GM12878 (cell line): ENCODE measurements around the gene TNFSF11. TPM values are rescaled to one million over a fixed set of nuclear protein-coding genes. Genes with fewer than 3 reads are reported as not detected.

Experiments
- ATAC-seq: fragments of 200-7000 bp; cut with Tn5 transposase; 3 replicates; pipeline ENCODE4 v1.9.1; 2020; ENCODE audit warnings: mild to moderate bottlenecking, moderate library complexity
- BruUV-seq: library from RNA; stranded (reverse); fragments of 400-500 nt; replicated peaks from 2 replicates; lab custom pipeline; 2021; lab: Mats Ljungman, UMichigan
- CTCF ChIA-PET: fragments of 300-600 bp; sonication (Branson Sonifier 250); formaldehyde crosslinking; extraction: SDS; loops from one replicate; lab custom pipeline; 2021; ENCODE audit warnings: inconsistent platforms; lab: Yijun Ruan, JAX
- POLR2A ChIA-PET: fragments of 350-600 bp; formaldehyde crosslinking; extraction: SDS; loops from one replicate; lab custom pipeline; 2021; ENCODE audit warnings: inconsistent platforms; lab: Charles Lee
- RAD21 ChIA-PET: fragments of 300-600 bp; sonication (Branson Sonifier 250); formaldehyde crosslinking; loops from one replicate; lab custom pipeline; 2023; ENCODE audit warnings: antibody characterized with exemption; ENCODE audit not compliant: unreplicated experiment; lab: Charles Lee
- SMC1A ChIA-PET: fragments of 300-600 bp; sonication (Branson Sonifier 250); formaldehyde crosslinking; loops from one replicate; lab custom pipeline; 2023; ENCODE audit not compliant: unreplicated experiment, uncharacterized antibody; lab: Charles Lee
- DNase-seq: peaks from one replicate; pipeline ENCODE4 v3.0.0-alpha.2; 2011; ENCODE audit warnings: low read depth, low spot score
- FAIRE-seq: peaks from 3 replicates; lab custom pipeline; 2011; peaks lifted over from hg19 to GRCh38; lab: Jason Lieb, UNC
- H2AFZ ChIP-seq: 2 replicates; pipeline ENCODE4 v1.6.0; 2011; ENCODE audit warnings: low read depth, low read length, control low read depth; ENCODE audit not compliant: control insufficient read depth
- H3K27ac ChIP-seq: 2 replicates; pipeline ENCODE4 v1.5.1; 2011; ENCODE audit warnings: control low read depth; ENCODE audit not compliant: control insufficient read depth, insufficient read depth
- H3K27me3 ChIP-seq, 2 experiments: replicated peaks in 1 of 2; 2 replicates each; pipeline versions ENCODE4 v1.6.0 to v1.6.1; 2011; ENCODE audit warnings: low read length in 1 of 2; ENCODE audit not compliant: control insufficient read depth in 2 of 2, insufficient read depth in 2 of 2
- H3K36me3 ChIP-seq, 2 experiments: 2 replicates each; pipeline ENCODE4 v1.5.1; 2011; ENCODE audit warnings: low read length in 1 of 2; ENCODE audit not compliant: control insufficient read depth in 2 of 2, insufficient read depth in 2 of 2
- H3K4me1 ChIP-seq: 2 replicates; pipeline ENCODE4 v1.6.1; 2011; ENCODE audit warnings: mild to moderate bottlenecking, low read length, moderate library complexity, mixed read lengths; ENCODE audit not compliant: control insufficient read depth, insufficient read depth
- H3K4me2 ChIP-seq: 2 replicates; pipeline ENCODE4 v1.6.0; 2011; ENCODE audit warnings: control low read depth; ENCODE audit not compliant: control insufficient read depth, insufficient read depth
- H3K4me3 ChIP-seq: fragments of 200-600 bp; sonication (generic); 2 replicates; pipeline ENCODE4 v1.5.1; 2016
- H3K79me2 ChIP-seq: 2 replicates; pipeline ENCODE4 v1.6.0; 2011; ENCODE audit warnings: low read length; ENCODE audit not compliant: control insufficient read depth, insufficient read depth
- H3K9ac ChIP-seq: 2 replicates; pipeline ENCODE4 v1.8.0; 2011; ENCODE audit warnings: low read length, control low read depth, mixed read lengths; ENCODE audit not compliant: control insufficient read depth, insufficient read depth
- H3K9me3 ChIP-seq: replicated peaks from 3 replicates; pipeline ENCODE4 v1.5.1; 2011; ENCODE audit warnings: mild to moderate bottlenecking, low read length; ENCODE audit not compliant: control insufficient read depth, insufficient read depth
- H4K20me1 ChIP-seq: 2 replicates; pipeline ENCODE4 v1.6.0; 2011; ENCODE audit not compliant: control insufficient read depth, insufficient read depth
- ATF3 ChIP-seq: IDR thresholded peaks from 2 replicates; pipeline ENCODE4 v1.6.1; 2011; ENCODE audit warnings: low read depth, mild to moderate bottlenecking, low read length, moderate library complexity, borderline replicate concordance; ENCODE audit errors: extremely low read depth
- BCL11A ChIP-seq: IDR thresholded peaks from 2 replicates; pipeline ENCODE4 v1.6.1; 2011; ENCODE audit warnings: low read depth, low read length
- CUX1 ChIP-seq: IDR thresholded peaks from 2 replicates; pipeline ENCODE4 v1.6.1; 2012; ENCODE audit warnings: improper control_type of control experiment, low read depth, low read length; ENCODE audit not compliant: insufficient replicate concordance
- ELK1 ChIP-seq: IDR thresholded peaks from 2 replicates; pipeline ENCODE4 v1.6.1; 2012; ENCODE audit warnings: low read depth, low read length, improper control_type of control experiment
- EP300 ChIP-seq, 2 experiments: fragments of 150-350 bp in 1 of 2; IDR thresholded peaks; 2 replicates each; pipeline ENCODE4 v1.6.1; 2011 to 2012; ENCODE audit warnings: low read depth in 2 of 2, low read length in 2 of 2, borderline replicate concordance in 1 of 2, improper control_type of control experiment in 1 of 2, inconsistent platforms in 1 of 2; ENCODE audit not compliant: control insufficient read depth in 1 of 2
- IRF3 ChIP-seq: fragments of 450-650 bp; IDR thresholded peaks from 2 replicates; pipeline ENCODE4 v1.6.1; 2014; ENCODE audit warnings: mild to moderate bottlenecking
- MTA2 ChIP-seq: fragments of 450-650 bp; IDR thresholded peaks from 2 replicates; pipeline ENCODE4 v1.6.1; 2016; ENCODE audit warnings: low read depth, mild to moderate bottlenecking, moderate library complexity
- NFYA ChIP-seq: IDR thresholded peaks from 2 replicates; pipeline ENCODE4 v1.6.1; 2011; ENCODE audit warnings: low read depth, mild to moderate bottlenecking, low read length, improper control_type of control experiment, borderline replicate concordance
- NR2F1 ChIP-seq: fragments of 450-650 bp; conservative IDR thresholded peaks from 2 replicates; pipeline ENCODE4 v1.6.1; 2017; ENCODE audit warnings: mild to moderate bottlenecking
- PAX8 ChIP-seq: fragments of 450-650 bp; IDR thresholded peaks from 2 replicates; pipeline ENCODE4 v1.6.1; 2017; ENCODE audit warnings: mild to moderate bottlenecking, moderate library complexity
- SMAD5 ChIP-seq: IDR thresholded peaks from 2 replicates; pipeline ENCODE4 v1.6.1; 2016; ENCODE audit warnings: antibody characterized with exemption, low read depth
- STAT3 ChIP-seq: IDR thresholded peaks from 2 replicates; pipeline ENCODE4 v1.6.1; 2011; ENCODE audit warnings: low read depth, low read length, improper control_type of control experiment
- WRNIP1 ChIP-seq: IDR thresholded peaks from 2 replicates; pipeline ENCODE4 v1.6.1; 2011; ENCODE audit warnings: low read depth, low read length, improper control_type of control experiment, borderline replicate concordance
- ZNF24 ChIP-seq: fragments of 450-650 bp; IDR thresholded peaks from 2 replicates; pipeline ENCODE4 v1.6.1; 2017; ENCODE audit warnings: antibody characterized with exemption, mild to moderate bottlenecking
- ZNF274 ChIP-seq: IDR thresholded peaks from one replicate; pipeline ENCODE4 v1.8.0; 2011; ENCODE audit not compliant: insufficient read length, insufficient read depth
- ZNF622 ChIP-seq: fragments of 450-650 bp; IDR thresholded peaks from 2 replicates; pipeline ENCODE4 v1.6.1; 2017; ENCODE audit warnings: mild to moderate bottlenecking, inconsistent platforms
- WGBS: methylation state at CpG from one replicate; pipeline ENCODE4 v1.1.6; 2016; ENCODE audit warnings: low lambda C conversion rate; ENCODE audit not compliant: insufficient replicate concordance, insufficient coverage; ENCODE audit errors: missing lambda C conversion rate; 5-methylcytosine and 5-hydroxymethylcytosine counted together
- in situ Hi-C: fragments of 300-500 bp; cut with MboI; formaldehyde crosslinking; loops from 9 replicates; pipeline ENCODE4 v1.14.3; 2018; ENCODE audit warnings: mixed read lengths
- intact Hi-C: fragments of 100-400 bp; cut with micrococcal nuclease; formaldehyde crosslinking; loops from one replicate; pipeline ENCODE4 v1.14.2; 2022; ENCODE audit not compliant: unreplicated experiment
- polyA plus RNA-seq, 11 experiments: library from polyadenylated mRNA; depleted of rRNA in 4 of 11; unstranded in 6 of 11; stranded (reverse) in 5 of 11; fragments of >200 nt; fragmentation: Nextera tagmentation in 4 of 11; fragmentation: Illumina TruSeq in 1 of 11; extraction: Ambion mirVana in 4 of 11; extraction: Trizol in 1 of 11; gene quantifications; 1 replicate in 1 of 11; 2 replicates in 10 of 11; pipeline versions ENCODE4 v1.2.1 to v1.2.3, GENCODE V29; 2011 to 2016; ENCODE audit warnings: inconsistent platforms in 2 of 11, missing spikeins in 2 of 11, low read depth in 1 of 11
- total RNA-seq, 4 experiments: library from RNA; depleted of rRNA in 3 of 4; stranded (reverse); fragments of >200 nt in 3 of 4; fragmentation: Illumina TruSeq in 1 of 4; extraction: Trizol in 1 of 4; gene quantifications; 2 replicates each; pipeline versions ENCODE4 v1.2.1 to v1.2.3, GENCODE V29; 2013 to 2021

The TNFSF11 gene
- total and polyA plus RNA-seq, 10 of the 15 experiments (the other 5 are each of a cell fraction or from before 2014, with no cell fraction given) = 0.86 to 14.8 (median 10.0) TPM

- peaks cover 27% of the 10 kb centered on the region for H3K4me1 ChIP-seq
- ChIA-PET CTCF (interaction anchor here (1.1 to 1.3 kb wide), 2 partner anchors 16 to 164 kb away, joined by 3 read pairs; no protein-coding TSS in a partner anchor), RAD21 (interaction anchor here (1.0 to 2.0 kb wide), 3 partner anchors 14 to 168 kb away, joined by 4 to 6 read pairs (median 5); no protein-coding TSS in a partner anchor), SMC1A (interaction anchor here (0.7 to 1.7 kb wide), 10 partner anchors 11 to 214 kb away, joined by 3 to 6 read pairs (median 3); partner anchors contain the start of gene TNFSF11), POLR2A (interaction anchor here (0.6 to 1.0 kb wide), 3 partner anchors 14 to 23 kb away, joined by 3 read pairs; no protein-coding TSS in a partner anchor)
- H3K27ac ChIP-seq = no peak overlapping the region; the same call in 1 of the 2 replicates
- TF ChIP-seq EP300 (IDR thresholded peaks at IDR 0.05; ENCODE audit: borderline replicate concordance in 1 of 2, control insufficient read depth in 1 of 2, low read depth in 2 of 2, low read length in 2 of 2) = no peak
- TF ChIP-seq ELK1 = no peak
- no peak for TF ChIP-seq MTA2
- TF ChIP-seq CUX1 = no peak
- no peak for TF ChIP-seq ZNF24
- no peak for TF ChIP-seq WRNIP1
- no peak for TF ChIP-seq PAX8
- no peak for TF ChIP-seq ZNF274
- TF ChIP-seq STAT3 = no peak
- TF ChIP-seq NR2F1 = no peak
- TF ChIP-seq IRF3 = no peak
- no peak for TF ChIP-seq BCL11A
- TF ChIP-seq ATF3 = no peak
- TF ChIP-seq SMAD5 = no peak
- no peak for TF ChIP-seq NFYA
- no peak for TF ChIP-seq ZNF622
- no peak overlapping the region; the same call in 1 of the 2 replicates for H2AFZ ChIP-seq
- in situ Hi-C loops = no loop called here
- ATAC-seq = no peak
- H3K27me3 ChIP-seq = no peaks in the 10 kb centered on the region
- no peak overlapping the region for H3K9ac ChIP-seq
- H3K9me3 ChIP-seq = no peaks in the 10 kb centered on the region; the same call in 2 of the 3 replicates
- H3K4me2 ChIP-seq = peak overlapping the region; percentile 54; the same call in 1 of the 2 replicates
- no peak overlapping the region for H3K4me3 ChIP-seq
- FAIRE-seq = no peak
- no peaks in the 10 kb centered on the region for H3K79me2 ChIP-seq
- 68% methylated on average over 1 of the region's 1 CpG for WGBS
- intact Hi-C loops = loop anchor here (1.0 to 2.0 kb wide), 8 partner anchors 23 to 276 kb away; no protein-coding TSS in a partner anchor
- no peak for DNase-seq
- no peaks in the 10 kb centered on the region for H4K20me1 ChIP-seq
- no TSS peak for BruUV-seq
- no peaks in the 10 kb centered on the region for H3K36me3 ChIP-seq
Observed at GRCh38 chr13:42547612-42548011, 26.3 kb upstream of the TNFSF11 start.
